Retinal pigment epithelial cell (primary cell): ENCODE measurements around the gene LMOD2.

Experiments
- DNase-seq: peaks from one replicate; pipeline ENCODE4 v3.0.0-alpha.2; 2010; ENCODE audit warnings: low read depth
- H3K4me3 ChIP-seq: 2 replicates; pipeline ENCODE4 v1.5.1; 2011; ENCODE audit warnings: mild to moderate bottlenecking, low read length, control low read depth, moderate library complexity
- TF ChIP-seq, protein P1 (sequence below): conservative IDR thresholded peaks from 2 replicates; pipeline ENCODE4 v1.5.1; 2011; ENCODE audit warnings: low read depth, low read length, control low read depth, inconsistent platforms

LMOD2 gene

DNA sequence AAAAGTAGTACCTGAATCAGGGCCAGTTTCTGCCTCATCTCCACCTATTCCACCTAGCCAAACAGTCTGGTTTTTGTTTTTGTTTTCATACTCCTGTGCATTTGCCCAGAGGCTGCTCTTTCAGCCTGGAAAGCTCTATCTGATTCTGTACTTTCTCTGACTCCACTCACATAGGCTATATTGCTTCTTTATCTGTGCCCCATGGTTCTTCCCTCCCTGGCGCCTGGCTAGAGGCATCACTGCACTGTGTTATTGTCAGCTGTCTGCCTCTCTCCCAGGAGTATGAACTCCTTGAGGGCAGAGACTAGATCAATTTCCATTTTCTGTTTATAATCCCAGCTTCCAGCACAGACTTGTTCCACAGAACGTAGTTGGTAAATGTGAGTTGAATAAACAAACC, 5.1 kb upstream of the LMOD2 start:
- H3K4me3 ChIP-seq, result no peak overlapping the region
- TF ChIP-seq, protein P1, sequence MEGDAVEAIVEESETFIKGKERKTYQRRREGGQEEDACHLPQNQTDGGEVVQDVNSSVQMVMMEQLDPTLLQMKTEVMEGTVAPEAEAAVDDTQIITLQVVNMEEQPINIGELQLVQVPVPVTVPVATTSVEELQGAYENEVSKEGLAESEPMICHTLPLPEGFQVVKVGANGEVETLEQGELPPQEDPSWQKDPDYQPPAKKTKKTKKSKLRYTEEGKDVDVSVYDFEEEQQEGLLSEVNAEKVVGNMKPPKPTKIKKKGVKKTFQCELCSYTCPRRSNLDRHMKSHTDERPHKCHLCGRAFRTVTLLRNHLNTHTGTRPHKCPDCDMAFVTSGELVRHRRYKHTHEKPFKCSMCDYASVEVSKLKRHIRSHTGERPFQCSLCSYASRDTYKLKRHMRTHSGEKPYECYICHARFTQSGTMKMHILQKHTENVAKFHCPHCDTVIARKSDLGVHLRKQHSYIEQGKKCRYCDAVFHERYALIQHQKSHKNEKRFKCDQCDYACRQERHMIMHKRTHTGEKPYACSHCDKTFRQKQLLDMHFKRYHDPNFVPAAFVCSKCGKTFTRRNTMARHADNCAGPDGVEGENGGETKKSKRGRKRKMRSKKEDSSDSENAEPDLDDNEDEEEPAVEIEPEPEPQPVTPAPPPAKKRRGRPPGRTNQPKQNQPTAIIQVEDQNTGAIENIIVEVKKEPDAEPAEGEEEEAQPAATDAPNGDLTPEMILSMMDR, result no peak

DNA sequence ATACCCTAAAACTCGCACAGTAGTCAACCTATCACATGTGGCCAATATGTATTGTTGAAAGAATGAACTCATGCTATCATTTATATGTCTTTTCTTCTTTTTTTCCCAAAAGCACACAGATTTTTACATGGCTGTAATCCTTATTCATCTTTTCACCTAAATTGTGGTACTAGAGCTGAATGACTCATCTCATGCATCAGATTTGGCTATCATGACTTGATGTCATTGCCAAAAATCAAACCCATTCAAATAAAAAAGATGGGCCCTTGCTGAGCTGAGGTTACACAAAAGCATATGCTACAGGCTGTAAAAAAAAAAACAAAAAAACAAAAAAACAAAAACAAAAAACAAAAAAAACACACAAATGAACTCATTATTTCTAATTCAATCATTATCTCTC, 3.3 kb upstream of the LMOD2 start:
- H3K4me3 ChIP-seq, result no peak overlapping the region
- no peak for DNase-seq
- TF ChIP-seq, protein P1, result no peak

More for the DNA sequence above, 5.1 kb upstream of the LMOD2 start:
- no peak for DNase-seq

DNA sequence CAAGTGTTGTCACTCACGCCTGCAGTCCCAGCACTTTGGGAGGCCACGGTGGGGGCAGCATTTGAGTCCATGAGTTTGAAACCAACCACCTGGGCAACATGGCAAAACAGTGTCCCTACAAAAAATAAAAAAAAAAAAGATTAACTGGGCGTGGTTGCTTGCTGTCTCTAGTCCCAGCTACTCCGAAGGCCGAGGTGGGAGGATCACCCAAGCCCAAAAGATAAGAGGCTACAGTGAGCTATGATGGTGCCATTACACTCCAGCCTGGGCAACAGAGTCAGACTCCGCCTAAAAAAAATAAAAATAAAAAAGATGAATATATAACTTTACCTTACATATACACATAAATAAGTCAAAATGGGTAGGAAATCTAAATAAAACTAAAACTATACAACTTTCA, 2.5 kb upstream of the LMOD2 start:
- TF ChIP-seq, protein P1, result no peak
- H3K4me3 ChIP-seq, result no peak overlapping the region
- DNase-seq, result no peak

DNA sequence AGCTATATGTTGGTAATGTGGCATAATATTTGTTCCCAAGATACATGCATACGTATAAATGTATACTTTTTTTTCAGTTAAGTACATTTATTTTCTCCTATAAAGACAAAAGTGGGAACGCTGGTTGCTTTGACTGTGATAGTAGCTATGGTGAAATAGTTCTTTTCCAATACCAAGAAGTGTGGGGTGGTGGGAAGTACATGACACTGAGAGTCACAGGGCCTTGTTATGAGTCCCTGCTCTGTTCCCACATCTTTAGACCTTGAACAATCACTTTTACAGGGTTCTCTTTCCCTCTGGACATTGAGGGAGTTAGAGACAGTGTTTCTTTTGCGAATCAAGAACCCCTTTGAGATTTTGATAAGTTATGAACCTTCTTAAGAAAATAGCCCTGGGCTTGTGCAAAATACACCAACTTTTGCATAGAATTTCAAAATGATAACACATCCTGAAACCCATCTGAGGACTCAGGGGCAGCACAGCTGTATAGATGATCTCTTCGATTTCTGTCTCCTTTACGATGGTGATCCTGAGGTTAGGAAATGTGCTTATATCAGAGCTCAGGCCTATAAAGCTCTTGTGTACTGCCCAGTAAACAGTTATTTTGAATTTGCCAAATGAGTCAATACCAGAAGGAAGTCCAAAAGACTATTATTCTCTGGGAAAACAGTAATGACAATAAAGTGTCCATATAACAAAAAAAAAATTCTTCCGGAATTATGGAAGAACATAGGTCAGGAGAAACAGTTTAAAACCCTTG, 1.1 kb downstream of the LMOD2 start:
- no peak for DNase-seq
- H3K4me3 ChIP-seq, result no peak overlapping the region
- TF ChIP-seq, protein P1, result no peak

DNA sequence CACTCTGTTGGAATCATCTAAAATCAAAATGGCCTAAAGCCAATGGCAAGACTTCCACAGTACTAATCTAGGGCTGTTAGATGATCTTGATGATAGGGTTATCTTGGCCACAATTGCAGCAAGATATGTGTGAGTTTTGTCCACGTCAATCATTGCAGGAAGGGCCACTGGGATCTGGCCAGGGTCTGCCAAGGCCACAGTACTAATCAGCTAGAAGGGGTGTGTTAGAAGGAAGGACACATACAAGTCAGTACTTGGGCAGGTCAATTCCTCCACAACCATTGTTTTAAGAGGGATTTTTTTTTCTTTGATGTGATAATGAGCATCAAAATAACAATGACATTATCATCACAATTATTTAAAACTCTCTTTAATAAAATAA, 1.6 kb downstream of the LMOD2 start:
- TF ChIP-seq, protein P1, result no peak
- H3K4me3 ChIP-seq, result no peak overlapping the region
- DNase-seq, result no peak

DNA sequence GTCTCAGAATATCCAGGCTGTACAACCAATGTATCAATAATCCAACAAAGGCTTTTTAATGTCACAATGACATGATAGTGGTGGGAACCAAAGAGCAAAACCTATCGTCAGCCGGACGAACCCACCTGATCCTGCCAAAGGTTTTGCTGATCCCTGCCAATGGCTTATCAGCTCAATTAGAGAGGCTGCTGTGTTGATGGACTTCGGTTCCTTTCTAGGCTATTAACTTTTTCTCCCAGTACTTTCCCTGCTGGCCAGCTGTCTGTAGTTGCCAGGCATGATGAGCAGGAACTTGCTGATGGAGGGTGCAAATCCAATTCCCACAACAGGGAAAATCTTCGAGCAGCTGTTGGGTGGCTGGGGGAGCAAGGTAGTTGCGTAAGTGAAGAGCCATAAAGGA, 2.4 kb downstream of the LMOD2 start:
- no peak for DNase-seq
- TF ChIP-seq, protein P1, result no peak
- no peak overlapping the region for H3K4me3 ChIP-seq
